Measurements from ENCODE around the gene VPS18.

- no peak for TF ChIP-seq EZH2 (IDR thresholded peaks at IDR 0.05; ENCODE audit: insufficient read depth, poor library complexity, severe bottlenecking)
- no peak for TF ChIP-seq EZH2phosphoT487 (IDR thresholded peaks at IDR 0.05; ENCODE audit: insufficient read depth, low read depth)
These were observed 46.1 kb downstream of the VPS18 start for GRCh38 chr15:40940296-40940801.

All from GM23248 (cell line).